Astrocyte (in vitro differentiated cells and primary cell): ENCODE data around the gene ERG. TPM values are rescaled to one million over a fixed set of nuclear protein-coding genes. Genes with fewer than 3 reads are reported as not detected.

Experiments used
- DNase-seq: peaks from one replicate; pipeline ENCODE4 v3.0.0-alpha.2; 2010; ENCODE audit warnings: low read depth
- FAIRE-seq: peaks from 2 replicates; lab custom pipeline; 2011; peaks lifted over from hg19 to GRCh38; lab: Jason Lieb, UNC
- H2AFZ ChIP-seq: 2 replicates; pipeline ENCODE4 v1.6.0; 2012; ENCODE audit warnings: low read depth, low read length, inconsistent platforms
- H3K27ac ChIP-seq: 2 replicates; pipeline ENCODE4 v1.5.1; 2011; ENCODE audit warnings: low read depth, low read length, inconsistent platforms
- H3K27me3 ChIP-seq: 2 replicates; pipeline ENCODE4 v1.6.0; 2011; ENCODE audit warnings: low read length, inconsistent platforms; ENCODE audit not compliant: insufficient read depth
- H3K36me3 ChIP-seq: 2 replicates; pipeline ENCODE4 v1.5.1; 2011; ENCODE audit warnings: low read length, inconsistent platforms; ENCODE audit not compliant: insufficient read depth
- H3K4me1 ChIP-seq: 2 replicates; pipeline ENCODE4 v1.5.1; 2011; ENCODE audit warnings: low read length, inconsistent platforms; ENCODE audit not compliant: insufficient read depth
- H3K4me2 ChIP-seq: 2 replicates; pipeline ENCODE4 v1.6.0; 2012; ENCODE audit warnings: low read length, inconsistent platforms
- H3K4me3 ChIP-seq: 2 replicates; pipeline ENCODE4 v1.5.1; 2011; ENCODE audit warnings: low read depth, mild to moderate bottlenecking, low read length, inconsistent platforms; ENCODE audit not compliant: insufficient read depth
- H3K79me2 ChIP-seq: 2 replicates; pipeline ENCODE4 v1.6.0; 2012; ENCODE audit warnings: mild to moderate bottlenecking, low read length, inconsistent platforms; ENCODE audit not compliant: insufficient read depth
- H3K9ac ChIP-seq: 2 replicates; pipeline ENCODE4 v1.6.0; 2012; ENCODE audit warnings: mild to moderate bottlenecking, low read length, inconsistent platforms
- H3K9me3 ChIP-seq: 2 replicates; pipeline ENCODE4 v1.5.1; 2012; ENCODE audit warnings: low read depth, mild to moderate bottlenecking, low read length, inconsistent platforms; ENCODE audit not compliant: insufficient read depth
- H4K20me1 ChIP-seq: 2 replicates; pipeline ENCODE4 v1.6.0; 2012; ENCODE audit warnings: low read length, inconsistent platforms; ENCODE audit not compliant: insufficient read depth
- H3K27ac Mint-ChIP-seq: one replicate; pipeline ENCODE4 v1.8.0; 2021; ENCODE audit warnings: mild to moderate bottlenecking, mixed read lengths; ENCODE audit not compliant: unreplicated experiment
- H3K27me3 Mint-ChIP-seq: one replicate; pipeline ENCODE4 v1.8.0; 2021; ENCODE audit warnings: low read depth, mixed read lengths; ENCODE audit not compliant: unreplicated experiment
- H3K36me3 Mint-ChIP-seq: one replicate; pipeline ENCODE4 v1.8.0; 2021; ENCODE audit warnings: low read depth, mixed read lengths; ENCODE audit not compliant: unreplicated experiment
- H3K4me1 Mint-ChIP-seq: one replicate; pipeline ENCODE4 v1.8.0; 2021; ENCODE audit warnings: low read depth, mixed read lengths; ENCODE audit not compliant: unreplicated experiment
- H3K4me3 Mint-ChIP-seq: one replicate; pipeline ENCODE4 v1.8.0; 2021; ENCODE audit warnings: mild to moderate bottlenecking, moderate library complexity, mixed read lengths; ENCODE audit not compliant: unreplicated experiment
- H3K9me3 Mint-ChIP-seq: one replicate; pipeline ENCODE4 v1.8.0; 2021; ENCODE audit warnings: mild to moderate bottlenecking, mixed read lengths; ENCODE audit not compliant: unreplicated experiment
- CTCF ChIP-seq: IDR thresholded peaks from 2 replicates; pipeline ENCODE4 v1.5.1; 2011; ENCODE audit warnings: low read depth, mild to moderate bottlenecking, inconsistent platforms, low read length, moderate library complexity; ENCODE audit not compliant: insufficient read depth
- EZH2 ChIP-seq: IDR thresholded peaks from 2 replicates; pipeline ENCODE4 v1.6.1; 2012; ENCODE audit warnings: mild to moderate bottlenecking, low read length, inconsistent platforms; ENCODE audit not compliant: insufficient read depth
- total RNA-seq: library from RNA; stranded (reverse); gene quantifications from 2 replicates; pipeline ENCODE4 v1.2.1, GENCODE V29; 2021

Gene ERG
- total RNA-seq, 1 donor from 2014 or later: 0.84 TPM

- no peak overlapping the region for H3K4me3 ChIP-seq
- H3K4me1 Mint-ChIP-seq: peaks cover 16% of the 10 kb centered on the region
- no peaks in the 10 kb centered on the region for H3K36me3 ChIP-seq
- FAIRE-seq (no peak), DNase-seq (peak; percentile 47)
- no peak overlapping the region for H3K27ac ChIP-seq
- H3K79me2 ChIP-seq: no peaks in the 10 kb centered on the region
- no peaks in the 10 kb centered on the region for H3K9me3 ChIP-seq
- no peak overlapping the region for H3K9ac ChIP-seq
- H3K4me1 ChIP-seq: peaks cover 17% of the 10 kb centered on the region
- no peak overlapping the region for H2AFZ ChIP-seq
- H3K27ac Mint-ChIP-seq: peak overlapping the region; percentile 4
- H3K9me3 Mint-ChIP-seq: peaks cover 6% of the 10 kb centered on the region
- peaks cover 17% of the 10 kb centered on the region for H3K27me3 Mint-ChIP-seq
- peaks cover 4% of the 10 kb centered on the region for H3K27me3 ChIP-seq
- H3K4me3 Mint-ChIP-seq: no peak overlapping the region
- H4K20me1 ChIP-seq: no peaks in the 10 kb centered on the region
- TF ChIP-seq CTCF (peak; percentile 92), EZH2 (no peak)
- no peaks in the 10 kb centered on the region for H3K36me3 Mint-ChIP-seq
- no peak overlapping the region for H3K4me2 ChIP-seq
Observed at GRCh38 chr21:38355992-38356781, 142.1 kb downstream of the ERG start.

DNA sequence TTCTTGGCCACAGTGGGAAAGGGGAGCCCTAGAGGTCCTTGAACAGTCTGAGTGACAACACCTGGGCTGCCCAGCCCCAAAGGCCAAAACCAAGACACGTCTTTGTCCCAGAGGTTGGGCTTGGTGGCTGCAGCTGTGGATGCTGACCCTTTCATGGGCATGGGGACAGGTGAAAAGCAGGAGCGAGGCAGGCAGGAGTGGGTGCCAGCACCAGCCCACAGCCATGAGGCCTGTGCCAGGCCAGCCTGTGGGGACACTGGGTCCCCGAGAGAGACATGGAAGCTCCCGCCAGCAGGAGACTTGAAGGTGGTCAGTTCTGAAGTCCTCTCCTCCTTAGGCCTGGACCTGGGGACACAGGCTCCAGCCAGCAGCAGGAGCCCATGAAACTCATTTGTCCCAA is 142.9 kb downstream of the ERG start:
- H3K9me3 Mint-ChIP-seq: peaks cover 8% of the 10 kb centered on the region
- peaks cover 4% of the 10 kb centered on the region for H3K27me3 ChIP-seq
- no peaks in the 10 kb centered on the region for H3K36me3 Mint-ChIP-seq
- H3K27me3 Mint-ChIP-seq: peaks cover 16% of the 10 kb centered on the region
- H2AFZ ChIP-seq: no peak overlapping the region
- H3K27ac ChIP-seq: no peak overlapping the region
- no peaks in the 10 kb centered on the region for H4K20me1 ChIP-seq
- no peak overlapping the region for H3K4me2 ChIP-seq
- no peak for TF ChIP-seq CTCF
- no peak for TF ChIP-seq EZH2
- H3K4me1 ChIP-seq: peaks cover 25% of the 10 kb centered on the region
- H3K4me1 Mint-ChIP-seq: peaks cover 23% of the 10 kb centered on the region
- no peak overlapping the region for H3K9ac ChIP-seq
- DNase-seq: no peak
- no peaks in the 10 kb centered on the region for H3K36me3 ChIP-seq
- no peaks in the 10 kb centered on the region for H3K79me2 ChIP-seq
- FAIRE-seq: no peak
- no peaks in the 10 kb centered on the region for H3K9me3 ChIP-seq
- no peak overlapping the region for H3K27ac Mint-ChIP-seq
- no peak overlapping the region for H3K4me3 Mint-ChIP-seq
- no peak overlapping the region for H3K4me3 ChIP-seq

GRCh38 chr21:38354746-38355145 is 143.5 kb downstream of the ERG start:
- H3K4me1 Mint-ChIP-seq: peaks cover 29% of the 10 kb centered on the region
- FAIRE-seq: no peak
- no peaks in the 10 kb centered on the region for H3K9me3 ChIP-seq

More at GRCh38 chr21:38354746-38355145, 143.5 kb downstream of the ERG start:
- H3K9ac ChIP-seq: no peak overlapping the region
- H3K27ac ChIP-seq: no peak overlapping the region
- no peaks in the 10 kb centered on the region for H3K36me3 ChIP-seq
- H3K4me1 ChIP-seq: peaks cover 30% of the 10 kb centered on the region
- no peak overlapping the region for H3K4me3 ChIP-seq
- TF ChIP-seq CTCF (no peak), EZH2 (no peak)
- no peak overlapping the region for H2AFZ ChIP-seq
- Mint-ChIP-seq H3K4me3 (no peak overlapping the region), H3K9me3 (peaks cover 13% of the 10 kb centered on the region), H3K36me3 (no peaks in the 10 kb centered on the region), H3K27ac (no peak overlapping the region), H3K27me3 (peaks cover 9% of the 10 kb centered on the region)
- H3K27me3 ChIP-seq: peaks cover 2% of the 10 kb centered on the region
- H3K4me2 ChIP-seq: no peak overlapping the region
- H3K79me2 ChIP-seq: no peaks in the 10 kb centered on the region
- H4K20me1 ChIP-seq: no peaks in the 10 kb centered on the region
- no peak for DNase-seq
